Pancreas (tissue), 10 donors: ENCODE data around the gene ZC3H7B. TPM values are rescaled to one million over a fixed set of nuclear protein-coding genes. Genes with fewer than 3 reads are reported as not detected.

Experiments used
- ATAC-seq, 4 donors: fragments of 200-7000 bp; cut with Tn5 transposase; one replicate each; pipeline versions ENCODE4 v1.8.0 to v1.9.1; 2020; ENCODE audit warnings: mild to moderate bottlenecking in 4 of 4, moderate library complexity in 4 of 4
- DNase-seq, 6 donors: peaks; one replicate each; pipeline ENCODE4 v3.0.0-alpha.2; 2020
- FAIRE-seq: peaks from 2 replicates; lab custom pipeline; 2012; peaks lifted over from hg19 to GRCh38; lab: Jason Lieb, UNC
- H3K27ac ChIP-seq, 4 donors: fragments of 200-600 bp; sonication (generic); 1 replicate in 3 of 4; 2 replicates in 1 of 4; pipeline versions ENCODE4 v1.5.0 to v1.8.0; 2020
- H3K27me3 ChIP-seq, 4 donors: fragments of 200-600 bp; one replicate each; pipeline ENCODE4 v1.8.0; 2021
- H3K36me3 ChIP-seq, 3 donors: fragments of 200-600 bp; sonication (generic) in 1 of 3; one replicate each; pipeline versions ENCODE4 v1.5.0 to v1.8.0; 2020 to 2021
- H3K4me1 ChIP-seq, 3 donors: fragments of 200-600 bp; one replicate each; pipeline ENCODE4 v1.8.0; 2021
- H3K4me3 ChIP-seq, 4 donors: fragments of 200-600 bp; sonication (generic) in 2 of 4; one replicate each; pipeline versions ENCODE4 v1.5.0 to v1.8.0; 2020 to 2021
- H3K9me3 ChIP-seq, 4 donors: fragments of 200-600 bp; one replicate each; pipeline ENCODE4 v1.8.0; 2021
- CTCF ChIP-seq, 4 donors: fragments of 200-600 bp; sonication (generic) in 3 of 4; IDR thresholded peaks; one replicate each; pipeline versions ENCODE4 v1.5.0 to v1.8.0; 2021; ENCODE audit warnings: antibody characterized with exemption in 4 of 4
- WGBS, 2 donors: extraction: QIAGEN DNeasy Blood & Tissue Kit; methylation state at CpG; one replicate each; pipeline ENCODE4 v1.1.7; 2013; 5-methylcytosine and 5-hydroxymethylcytosine counted together
- intact Hi-C, 3 donors: fragments of 100-400 bp; cut with DNase I; formaldehyde crosslinking; loops; one replicate each; pipeline versions ENCODE4 v1.11.1 to v1.14.2; 2022
- polyA plus RNA-seq, 2 donors: library from polyadenylated mRNA; stranded (reverse); fragments of 200-250 nt; gene quantifications; one replicate each; pipeline ENCODE4 v1.2.3, GENCODE V29; 2013
- total RNA-seq, 6 donors: library from RNA; stranded (reverse); fragmentation: NEBNext Ultra II Directional in 4 of 6; extraction: Animal tissue kit (Norgen Biotek cat#: 25700) in 4 of 6; gene quantifications; one replicate each; pipeline versions ENCODE4 v1.2.1 to v1.2.4, GENCODE V29; 2021 to 2023
- donor health status: healthy with polysubstance abuse.
- donor health status: DM: no; HTN: no; CAD: no; lungs with moderate emphysema.
- donor health status: DM: no; HTN: no; CAD: no.
- donor health status: control.
- donor health status: control.
- donor health status: Bipolar disorder and iron deficiency.
- donor health status: DM: yes; HTN: yes; CAD: no.
- donor health status: DM: no; HTN: no; CAD: no.
- donor health status: DM: no; HTN: no; CAD: no.
- donor health status: DM: yes; HTN: yes; CAD: no.

ZC3H7B gene
- total and polyA plus RNA-seq, 8 donors = 20.9 to 46.8 (median 27.0) TPM

GRCh38 chr22:41308054-41308453 lies 6.7 kb downstream of the ZC3H7B start:
- Histone ChIP-seq H3K4me1 (peaks cover 0 to 8% (median under 1%) of the 10 kb centered on the region in 3 donors), H3K36me3 (no peaks in the 10 kb centered on the region), H3K27ac (no peak overlapping the region), H3K9me3 (no peaks in the 10 kb centered on the region), H3K4me3 (no peak overlapping the region), H3K27me3 (no peaks in the 10 kb centered on the region)
- 78 to 80% methylated on average over 3 of the region's 3 CpGs for WGBS, 2 donors
- FAIRE-seq = no peak
- no peak for DNase-seq
- ATAC-seq = peak in 2 of 4 donors; percentile 9 to 12
- intact Hi-C loops = loop anchor here in 1 of 3 donors (10.0 kb wide), 1 partner anchor 57 kb away; no protein-coding TSS in a partner anchor
- no peak for TF ChIP-seq CTCF (IDR thresholded peaks at IDR 0.05)

GRCh38 chr22:41308544-41308947 lies 7.2 kb downstream of the ZC3H7B start:
- intact Hi-C loops = loop anchor here in 1 of 3 donors (10.0 kb wide), 1 partner anchor 56 kb away; no protein-coding TSS in a partner anchor
- Histone ChIP-seq H3K9me3 (no peaks in the 10 kb centered on the region), H3K4me1 (peaks cover 0 to 5% (median 0%) of the 10 kb centered on the region in 3 donors), H3K36me3 (no peaks in the 10 kb centered on the region), H3K27ac (no peak overlapping the region), H3K4me3 (no peak overlapping the region), H3K27me3 (no peaks in the 10 kb centered on the region)
- FAIRE-seq = no peak
- no peak for DNase-seq
- TF ChIP-seq CTCF (IDR thresholded peaks at IDR 0.05) = no peak
- WGBS, 2 donors = 25 to 42% methylated on average over 7 of the region's 7 CpGs
- peak in 3 of 4 donors; percentile 31 to 62 (median 34) for ATAC-seq

DNA sequence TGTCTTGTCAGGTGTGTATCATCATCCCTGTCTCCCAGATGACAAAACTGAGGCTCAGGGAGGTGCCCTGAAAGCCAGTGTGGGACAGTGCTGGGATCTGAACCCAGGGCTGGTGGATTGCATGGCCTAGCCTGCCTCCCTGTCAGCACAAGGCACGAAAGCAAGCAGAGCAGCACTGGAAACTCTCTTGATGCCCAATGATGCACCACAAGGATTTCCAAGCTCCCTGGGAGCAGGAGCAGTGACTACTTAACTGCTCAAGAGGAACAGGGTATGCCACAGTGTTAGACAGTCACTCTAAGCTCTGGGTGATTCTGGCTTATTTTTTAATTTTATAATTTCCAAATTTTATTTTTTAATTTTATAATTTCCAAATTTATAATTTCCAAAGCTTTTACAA lies 9.0 kb downstream of the ZC3H7B start:
- no peak overlapping the region for H3K4me3 ChIP-seq
- no peak for ATAC-seq
- no peaks in the 10 kb centered on the region for H3K9me3 ChIP-seq
- no peak for TF ChIP-seq CTCF (IDR thresholded peaks at IDR 0.05)
- H3K4me1 ChIP-seq = peaks cover 0 to 3% (median 0%) of the 10 kb centered on the region in 3 donors
- WGBS, 2 donors = 82 to 100% methylated on average over 1 of the region's 1 CpG
- intact Hi-C loops = no loop called here
- DNase-seq = no peak
- no peak overlapping the region for H3K27ac ChIP-seq
- FAIRE-seq = no peak
- no peaks in the 10 kb centered on the region for H3K27me3 ChIP-seq
- H3K36me3 ChIP-seq = no peaks in the 10 kb centered on the region

DNA sequence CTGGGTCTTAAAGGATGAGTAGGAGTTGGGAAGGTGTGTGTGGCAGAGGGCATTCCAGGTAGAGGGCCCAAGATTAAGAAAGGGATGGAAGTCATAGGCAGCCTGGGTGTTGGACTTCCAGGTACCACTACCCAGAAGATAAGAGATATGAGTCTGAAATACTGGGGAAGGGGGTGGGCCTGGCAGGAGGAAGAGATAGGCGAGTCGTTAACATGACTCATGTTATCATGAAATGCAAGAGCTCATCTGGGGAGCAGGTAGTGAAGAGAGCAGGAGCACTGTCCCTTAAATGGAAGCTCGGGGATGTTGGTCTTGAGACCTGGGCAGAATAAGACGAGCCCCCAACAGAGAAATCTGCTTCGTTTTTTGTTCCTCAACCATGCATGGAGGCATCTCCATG lies 10.2 kb downstream of the ZC3H7B start:
- DNase-seq = no peak
- WGBS, 2 donors = 81 to 92% methylated on average over 5 of the region's 5 CpGs
- H3K9me3 ChIP-seq = no peaks in the 10 kb centered on the region
- no peaks in the 10 kb centered on the region for H3K36me3 ChIP-seq
- no peak overlapping the region for H3K4me3 ChIP-seq
- intact Hi-C loops = no loop called here
- no peak for FAIRE-seq
- H3K27me3 ChIP-seq = no peaks in the 10 kb centered on the region
- TF ChIP-seq CTCF (IDR thresholded peaks at IDR 0.05) = no peak
- no peak for ATAC-seq
- no peak overlapping the region for H3K27ac ChIP-seq
- peaks cover 0 to 3% (median 0%) of the 10 kb centered on the region in 3 donors for H3K4me1 ChIP-seq

- Histone ChIP-seq H3K27ac (no peak overlapping the region), H3K36me3 (no peaks in the 10 kb centered on the region), H3K4me1 (no peaks in the 10 kb centered on the region), H3K4me3 (no peak overlapping the region), H3K27me3 (no peaks in the 10 kb centered on the region), H3K9me3 (no peaks in the 10 kb centered on the region)
- no peak for DNase-seq
- no peak for TF ChIP-seq CTCF (IDR thresholded peaks at IDR 0.05)
- ATAC-seq = no peak
- FAIRE-seq = no peak
- intact Hi-C loops = no loop called here
- 95 to 96% methylated on average over 8 of the region's 8 CpGs for WGBS, 2 donors
Observed at GRCh38 chr22:41314821-41315220, 13.5 kb downstream of the ZC3H7B start.
